OCI-LY7 (cell line): ENCODE results near the gene NUBP1.

Experiments used
- CTCF ChIP-seq: fragments of 200-600 bp; sonication (generic); conservative IDR thresholded peaks from 2 replicates; pipeline ENCODE4 v1.5.1; 2014; ENCODE audit warnings: mild to moderate bottlenecking, antibody characterized with exemption, low read length, moderate library complexity, mixed read lengths
- EZH2phosphoT487 ChIP-seq: fragments of 200-600 bp; sonication (generic); IDR thresholded peaks from 2 replicates; pipeline ENCODE4 v1.6.1; 2018; ENCODE audit warnings: low read depth, borderline replicate concordance, mild to moderate bottlenecking, mixed run types, antibody characterized with exemption, low read length, moderate library complexity, mixed read lengths

GRCh38 chr16:10808850-10809249 lies 65.2 kb downstream of the NUBP1 start:
- TF ChIP-seq CTCF, result peak; percentile 24; the same call in 1 of the 2 replicates
- no peak for TF ChIP-seq EZH2phosphoT487
